ENCODE results near the gene KRTAP5-5.
A peak's percentile ranks its signal among the peaks of the same experiment; 100 is the strongest.
"Not testable (repeated sequence)": the region's sequence is repeated elsewhere in the genome, so short reads cannot be mapped to it uniquely, and the experiment has no call there.

KRTAP5-5 gene

DNA sequence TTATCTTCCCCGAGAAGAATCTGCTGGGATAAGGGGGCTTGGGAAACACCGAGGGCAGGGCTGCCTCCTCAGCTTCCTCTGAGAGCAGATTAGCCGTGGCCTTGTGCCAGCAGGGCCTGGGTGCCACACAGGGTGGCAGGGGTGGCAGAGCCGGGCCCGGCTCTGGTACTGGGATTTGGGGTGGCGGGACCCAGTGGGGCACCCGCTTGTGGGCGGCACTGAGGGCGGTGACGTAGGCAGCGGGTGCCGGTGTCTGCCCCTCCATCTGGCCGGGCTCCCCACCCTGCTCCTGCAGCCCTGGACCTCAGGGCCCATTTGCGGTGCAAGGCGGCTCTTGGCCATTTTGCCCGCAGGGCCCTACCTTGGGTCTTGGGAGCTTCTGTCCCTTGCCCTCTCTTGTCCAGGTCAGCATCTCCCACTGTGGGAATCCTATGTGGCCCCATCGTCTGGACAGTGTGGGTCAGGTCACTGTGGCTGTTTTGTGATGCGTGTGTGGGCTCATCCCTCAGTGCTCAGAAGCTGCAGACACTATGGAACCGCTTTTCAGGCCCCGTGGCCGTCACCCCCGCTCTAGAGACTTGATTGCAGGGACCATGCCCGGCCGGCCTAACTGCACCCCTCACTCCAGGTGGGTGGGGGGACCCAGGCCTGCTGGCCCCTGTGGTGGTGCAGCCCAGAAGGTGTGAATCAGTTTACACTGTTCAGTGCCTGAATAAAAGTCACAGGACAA is 37.7 kb downstream of the KRTAP5-5 start:
- Mint-ChIP-seq H3K4me1 (no peaks in the 10 kb centered on the region), H3K27ac (no peak overlapping the region), H3K27me3 (peaks cover 36 to 41% of the 10 kb centered on the region in 2 donors), H3K9me3 (no peaks in the 10 kb centered on the region), H3K4me3 (no peak overlapping the region), H3K36me3 (no peaks in the 10 kb centered on the region)
- ATAC-seq (replicated peaks) (no peak), DNase-seq (no peak)

DNA sequence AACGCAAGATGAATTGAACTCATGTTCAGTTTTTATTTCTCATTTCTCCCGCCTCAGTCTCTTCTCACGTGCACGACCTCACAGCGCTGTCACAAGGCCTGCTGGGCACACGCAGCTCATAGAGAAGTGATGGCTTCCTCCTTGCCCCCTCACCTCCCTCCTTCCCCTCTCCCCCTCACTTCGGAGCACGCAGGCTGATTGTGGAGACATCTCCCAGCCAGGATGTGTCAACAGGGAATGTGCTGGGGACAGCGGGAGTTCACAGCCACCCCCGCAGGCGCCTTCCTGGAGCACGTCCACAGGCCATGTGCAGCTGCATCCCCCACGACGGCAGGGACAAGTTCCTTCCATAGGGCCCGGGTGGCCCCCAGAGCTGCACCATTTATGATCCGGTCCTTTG is 38.3 kb downstream of the KRTAP5-5 start:
- Mint-ChIP-seq H3K27me3 (peaks cover 32 to 35% of the 10 kb centered on the region in 2 donors), H3K27ac (no peak overlapping the region), H3K4me3 (no peak overlapping the region), H3K36me3 (no peaks in the 10 kb centered on the region), H3K9me3 (no peaks in the 10 kb centered on the region), H3K4me1 (no peaks in the 10 kb centered on the region)
- no peak for DNase-seq
- ATAC-seq (replicated peaks) = no peak

DNA sequence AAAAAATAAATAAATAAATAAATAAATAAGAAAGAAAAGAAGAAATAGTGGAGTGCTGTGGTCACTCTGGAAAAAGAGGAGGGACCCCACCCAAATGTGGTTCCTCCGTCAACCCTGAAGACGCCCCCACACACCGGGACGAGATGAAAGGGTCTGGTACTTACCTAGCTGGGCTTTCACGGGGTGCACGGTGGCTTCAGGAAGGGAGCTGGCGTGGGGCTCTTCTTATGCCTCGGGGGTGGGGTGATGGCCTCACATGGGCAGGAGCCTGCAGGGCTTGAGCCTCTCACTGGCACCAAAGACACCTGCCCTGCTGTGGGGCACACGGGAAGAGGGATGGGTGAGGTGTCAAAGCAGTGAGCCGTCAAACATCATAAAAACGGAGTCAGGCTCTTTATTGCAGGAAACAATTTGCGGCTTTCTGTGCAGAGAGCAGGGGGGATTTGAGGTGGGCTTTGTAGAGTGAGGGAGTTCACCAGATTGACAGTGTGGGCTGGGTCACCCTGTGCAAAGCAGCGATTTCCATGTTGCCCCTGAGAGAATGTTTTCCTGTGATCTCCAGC is 39.4 kb downstream of the KRTAP5-5 start:
- no peak overlapping the region for H3K27ac Mint-ChIP-seq
- no peak for ATAC-seq (replicated peaks)

DNA sequence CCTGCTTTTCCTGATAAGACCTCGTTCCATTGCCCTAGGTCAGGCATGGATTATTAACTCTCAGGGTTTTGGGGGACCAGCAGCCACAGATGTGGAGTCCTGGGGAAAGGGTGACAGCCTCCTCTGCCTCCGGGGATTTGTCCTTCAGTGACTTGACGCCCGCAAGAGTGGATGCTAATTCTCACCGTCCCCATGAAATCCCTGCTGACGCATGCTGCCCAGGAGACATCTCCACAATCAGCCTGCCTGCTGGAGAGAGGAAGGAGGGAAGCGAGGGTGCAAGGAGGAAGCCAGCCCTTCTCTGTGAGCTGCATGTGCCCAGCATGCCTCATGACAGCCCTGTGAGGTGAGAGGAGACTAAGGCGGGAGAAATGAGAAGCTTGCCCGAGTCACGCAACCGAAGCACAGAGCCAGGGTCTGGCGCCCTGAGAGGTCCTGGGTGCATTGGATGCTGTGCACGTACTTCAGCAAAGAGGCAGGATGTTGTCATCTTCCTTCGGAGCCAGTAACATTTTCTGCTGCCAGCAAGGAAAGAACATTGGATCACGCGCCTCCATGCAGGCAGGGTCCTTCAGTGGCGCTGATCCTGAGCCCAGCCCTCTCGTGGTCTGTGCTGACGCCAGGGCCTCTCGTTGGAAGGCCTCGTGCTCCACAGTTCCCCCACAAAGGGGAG is 40.1 kb downstream of the KRTAP5-5 start:
- no peak overlapping the region for H3K4me3 Mint-ChIP-seq
- no peak for DNase-seq
- ATAC-seq (replicated peaks) = no peak
- H3K9me3 Mint-ChIP-seq = no peaks in the 10 kb centered on the region
- H3K27ac Mint-ChIP-seq = peak overlapping the region; percentile 56
- H3K4me1 Mint-ChIP-seq = no peaks in the 10 kb centered on the region
- peaks cover 32 to 42% of the 10 kb centered on the region in 2 donors for H3K27me3 Mint-ChIP-seq
- no peaks in the 10 kb centered on the region for H3K36me3 Mint-ChIP-seq

More for the DNA sequence above, 39.4 kb downstream of the KRTAP5-5 start:
- no peaks in the 10 kb centered on the region for H3K4me1 Mint-ChIP-seq
- H3K36me3 Mint-ChIP-seq = no peaks in the 10 kb centered on the region
- H3K27me3 Mint-ChIP-seq = peaks cover 32 to 35% of the 10 kb centered on the region in 2 donors
- DNase-seq = no peak
- H3K4me3 Mint-ChIP-seq = no peak overlapping the region
- no peaks in the 10 kb centered on the region for H3K9me3 Mint-ChIP-seq

DNA sequence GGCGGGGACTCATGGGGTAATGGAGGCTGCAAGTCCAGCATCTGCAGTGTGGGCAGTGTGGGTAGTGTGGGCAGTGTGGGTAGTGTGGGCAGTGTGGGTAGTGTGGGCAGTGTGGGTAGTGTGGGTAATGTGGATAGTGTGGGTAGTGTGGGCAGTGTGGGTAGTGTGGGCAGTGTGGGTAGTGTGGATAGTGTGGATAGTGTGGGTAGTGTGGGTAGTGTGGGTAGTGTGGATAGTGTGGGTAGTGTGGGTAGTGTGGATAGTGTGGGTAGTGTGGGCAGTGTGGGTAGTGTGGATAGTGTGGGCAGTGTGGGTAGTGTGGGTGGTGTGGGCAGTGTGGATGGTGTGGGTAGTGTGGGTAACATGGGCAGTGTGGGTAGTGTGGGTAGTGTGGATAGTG is 40.9 kb downstream of the KRTAP5-5 start:
- DNase-seq; ATAC-seq (replicated peaks); H3K9me3 Mint-ChIP-seq; H3K4me1 Mint-ChIP-seq; H3K4me3 Mint-ChIP-seq; H3K36me3 Mint-ChIP-seq: not testable (repeated sequence)
- peaks cover 28 to 44% of the 10 kb centered on the region in 2 donors for H3K27me3 Mint-ChIP-seq
- H3K27ac Mint-ChIP-seq = peak overlapping the region; percentile 56

DNA sequence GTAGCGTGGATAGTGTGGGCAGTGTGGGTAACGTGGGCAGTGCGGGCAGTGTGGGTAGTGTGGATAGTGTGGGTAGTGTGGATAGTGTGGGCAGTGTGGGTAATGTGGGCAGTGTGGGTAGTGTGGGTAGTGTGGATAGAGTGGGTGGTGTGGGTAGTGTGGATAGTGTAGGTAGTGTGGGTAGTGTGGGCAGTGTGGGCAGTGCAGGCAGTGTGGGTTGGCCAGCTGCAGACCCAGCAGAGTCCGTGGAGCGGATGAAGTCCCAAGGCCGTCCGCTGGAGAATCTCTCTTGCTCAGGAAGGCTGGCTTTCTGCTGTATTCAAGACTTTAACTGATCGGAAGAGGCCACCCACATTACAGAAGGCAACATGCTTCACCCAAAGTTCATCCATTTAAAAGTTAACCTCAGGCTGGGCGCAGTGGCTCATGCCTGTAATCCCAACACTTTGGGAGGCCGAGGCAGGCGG is 41.4 kb downstream of the KRTAP5-5 start:
- Mint-ChIP-seq H3K36me3 (no peaks in the 10 kb centered on the region), H3K27me3 (peaks cover 32 to 44% of the 10 kb centered on the region in 2 donors), H3K9me3 (no peaks in the 10 kb centered on the region), H3K4me3 (no peak overlapping the region), H3K27ac (no peak overlapping the region), H3K4me1 (no peaks in the 10 kb centered on the region)
- no peak for ATAC-seq (replicated peaks)
- DNase-seq = no peak

DNA sequence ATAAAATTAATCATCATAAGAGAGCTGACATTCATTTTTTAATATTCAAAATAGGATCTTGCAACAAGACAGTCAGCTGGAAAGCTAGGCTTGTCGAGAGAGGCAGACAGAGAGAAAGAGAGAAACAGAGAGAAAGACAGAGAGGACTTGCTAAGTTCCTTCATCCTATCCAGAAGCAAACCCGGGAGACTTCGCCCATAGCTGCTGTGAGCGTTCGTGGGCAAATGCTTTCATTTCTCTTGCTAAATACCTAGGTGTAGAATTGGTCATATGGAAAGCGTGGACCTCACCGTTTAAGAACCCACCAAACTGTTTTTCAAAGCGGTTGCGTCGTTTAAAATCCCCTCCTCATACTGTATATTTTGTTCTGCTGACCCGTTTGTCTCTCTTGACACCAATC is 42.1 kb downstream of the KRTAP5-5 start:
- Mint-ChIP-seq H3K36me3 (no peaks in the 10 kb centered on the region), H3K9me3 (no peaks in the 10 kb centered on the region), H3K4me3 (no peak overlapping the region), H3K27ac (no peak overlapping the region), H3K27me3 (peaks cover 34 to 45% of the 10 kb centered on the region in 2 donors), H3K4me1 (no peaks in the 10 kb centered on the region)
- no peak for DNase-seq
- ATAC-seq (replicated peaks) = no peak

DNA sequence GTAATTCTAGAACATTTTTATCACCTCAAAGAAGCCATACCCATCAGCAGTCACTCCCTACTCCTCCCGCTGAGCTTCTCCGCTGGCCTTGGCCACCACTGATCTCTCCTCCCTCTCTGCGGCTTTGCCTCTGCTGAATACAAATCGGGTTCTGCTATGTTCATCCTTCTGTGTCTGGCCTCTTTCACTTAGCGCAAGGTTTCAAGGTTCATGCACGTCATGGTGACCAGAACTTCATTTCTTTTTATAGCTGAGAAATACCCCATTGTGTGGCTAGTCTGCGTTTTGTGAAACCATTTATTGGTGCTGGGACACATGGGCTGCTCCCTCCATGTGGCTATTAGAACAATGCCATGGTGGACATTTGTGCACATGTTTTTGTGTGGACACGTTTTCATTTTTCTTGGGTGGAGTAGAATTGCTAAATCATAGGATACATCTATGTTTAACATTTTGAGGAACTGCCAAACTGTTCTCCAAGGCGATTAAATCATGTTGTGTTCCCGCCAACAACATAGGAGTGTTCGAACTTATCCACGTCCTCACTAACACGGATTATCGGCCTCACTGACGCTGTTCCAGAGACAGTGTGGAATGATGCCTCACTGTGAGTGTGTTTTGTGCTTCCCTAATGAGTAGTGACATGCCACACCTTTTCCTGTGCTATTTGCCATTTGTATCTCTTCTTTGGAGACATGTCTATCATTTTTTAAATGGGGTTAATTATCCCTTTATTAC is 43.2 kb downstream of the KRTAP5-5 start:
- H3K9me3 Mint-ChIP-seq = no peaks in the 10 kb centered on the region
- DNase-seq (no peak), ATAC-seq (replicated peaks) (no peak)
- peaks cover 41 to 50% of the 10 kb centered on the region in 2 donors for H3K27me3 Mint-ChIP-seq
- no peak overlapping the region for H3K27ac Mint-ChIP-seq
- H3K36me3 Mint-ChIP-seq = no peaks in the 10 kb centered on the region
- no peaks in the 10 kb centered on the region for H3K4me1 Mint-ChIP-seq
- no peak overlapping the region for H3K4me3 Mint-ChIP-seq

DNA sequence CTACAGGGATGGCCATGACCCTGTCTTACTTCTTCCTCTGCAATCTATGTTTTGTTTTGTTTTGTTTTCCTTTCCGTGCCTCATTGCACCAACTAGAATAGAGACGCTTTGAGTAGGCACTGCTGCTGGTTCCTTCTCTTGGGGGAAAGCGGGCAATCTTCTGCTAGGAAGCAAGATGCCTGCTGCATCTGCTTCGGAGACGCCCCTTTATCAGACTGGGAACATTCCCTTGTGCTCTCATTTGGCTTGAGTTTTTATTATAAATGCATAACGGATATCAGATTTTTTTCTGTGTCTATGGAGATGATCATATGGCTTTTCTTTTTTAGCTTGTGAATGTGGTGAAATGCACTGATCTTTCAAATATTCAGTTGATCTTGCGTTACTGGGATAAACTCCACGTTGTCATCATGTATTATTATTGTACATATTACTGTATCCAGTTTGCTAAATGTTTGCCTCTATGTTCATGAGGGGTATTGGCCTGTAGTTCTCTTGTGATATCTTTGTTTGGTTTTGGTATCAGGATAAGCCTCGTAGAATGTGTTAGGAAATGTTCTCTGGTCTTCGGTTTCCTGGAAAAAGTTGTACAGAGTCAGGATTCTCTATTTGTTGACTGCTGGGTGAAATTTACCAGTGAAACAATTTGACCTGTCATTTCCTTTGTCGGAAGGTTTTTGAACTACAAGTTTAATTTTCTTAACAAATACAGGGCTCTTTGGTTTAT is 44.0 kb downstream of the KRTAP5-5 start:
- no peak overlapping the region for H3K27ac Mint-ChIP-seq
- ATAC-seq (replicated peaks) (no peak), DNase-seq (no peak)
- H3K4me1 Mint-ChIP-seq = no peaks in the 10 kb centered on the region
- no peak overlapping the region for H3K4me3 Mint-ChIP-seq
- H3K36me3 Mint-ChIP-seq = no peaks in the 10 kb centered on the region
- peaks cover 36 to 45% of the 10 kb centered on the region in 2 donors for H3K27me3 Mint-ChIP-seq
- H3K9me3 Mint-ChIP-seq = no peaks in the 10 kb centered on the region

DNA sequence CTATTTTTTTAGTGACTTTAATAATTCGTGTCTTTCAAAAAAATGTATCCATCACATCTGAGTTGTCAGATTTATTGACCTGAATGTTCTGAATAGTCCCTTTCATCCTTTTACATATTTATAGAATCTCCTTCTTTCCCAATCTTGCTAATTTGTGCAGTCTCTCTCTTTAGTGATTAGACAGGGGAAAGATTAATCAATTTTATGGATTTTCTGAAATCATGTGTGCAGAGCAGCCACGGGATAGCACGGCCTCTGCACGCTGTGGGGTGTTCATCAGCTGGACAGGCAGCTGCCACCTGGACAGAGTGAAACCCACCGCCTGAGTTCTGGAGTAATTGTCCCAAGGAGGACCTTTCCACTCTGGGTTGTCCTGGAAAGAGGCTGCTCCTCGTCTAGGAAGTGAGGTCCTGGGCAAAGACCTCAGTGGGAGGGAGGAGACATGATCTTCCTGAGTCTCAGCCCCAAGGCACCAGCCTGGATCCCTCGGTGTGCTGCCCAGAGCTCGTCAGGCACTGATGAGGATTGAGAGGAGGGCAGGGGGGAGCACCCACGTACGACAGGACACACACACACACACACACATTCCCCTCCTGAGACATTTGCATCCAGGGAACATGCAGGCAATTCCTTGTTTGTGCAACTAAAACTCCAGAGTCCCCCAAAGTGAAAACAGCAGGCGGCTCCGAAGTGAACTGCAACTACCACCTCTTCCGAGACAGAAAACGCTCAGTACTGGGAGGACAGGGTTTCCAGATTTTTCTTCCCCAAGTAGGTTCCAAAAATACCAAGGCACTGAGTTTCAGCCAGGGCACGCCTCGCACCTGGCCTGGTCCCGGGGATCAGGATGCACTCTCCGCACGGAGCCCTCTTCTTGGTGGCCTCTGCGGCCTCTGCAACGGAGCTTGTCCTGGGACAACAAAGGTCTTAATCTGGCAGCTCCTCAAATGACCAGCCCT is 44.9 kb downstream of the KRTAP5-5 start:
- H3K9me3 Mint-ChIP-seq = no peaks in the 10 kb centered on the region
- peaks cover 31 to 37% of the 10 kb centered on the region in 2 donors for H3K27me3 Mint-ChIP-seq
- H3K27ac Mint-ChIP-seq = no peak overlapping the region

DNA sequence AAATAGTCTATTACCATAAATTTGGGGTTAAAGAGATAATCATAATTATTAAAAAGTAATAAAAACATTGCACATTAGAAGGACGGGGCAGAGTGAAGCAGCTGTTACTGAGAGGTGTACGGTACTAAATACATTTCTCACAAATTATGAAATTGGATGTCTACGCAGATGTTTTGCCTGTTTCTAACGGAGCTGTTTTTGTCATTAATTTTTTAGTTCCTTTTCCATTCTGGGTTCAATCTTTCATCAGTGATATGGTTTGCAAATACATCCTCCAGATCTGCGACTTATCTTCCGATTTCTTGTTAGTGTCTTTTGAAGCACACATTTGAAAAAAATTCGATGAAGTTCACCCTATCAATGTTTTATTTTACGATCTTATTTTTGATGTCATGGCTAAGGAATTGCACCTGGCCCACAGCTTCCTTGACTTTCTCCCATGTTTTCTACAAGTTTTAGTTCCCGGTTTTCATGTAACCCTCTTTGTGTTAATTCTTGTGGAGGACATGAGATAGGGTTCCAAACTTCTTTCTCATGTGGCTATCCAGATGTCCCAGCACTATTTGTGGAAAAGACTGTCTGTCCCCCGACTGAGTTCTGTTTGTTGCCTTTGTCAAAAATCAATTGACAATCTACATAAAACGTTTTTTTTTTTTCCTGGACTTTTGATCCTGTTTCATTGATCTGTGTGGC is 46.1 kb downstream of the KRTAP5-5 start:
- Mint-ChIP-seq H3K27me3 (peaks cover 26 to 30% of the 10 kb centered on the region in 2 donors), H3K4me1 (no peaks in the 10 kb centered on the region), H3K27ac (no peak overlapping the region), H3K4me3 (no peak overlapping the region), H3K9me3 (no peaks in the 10 kb centered on the region), H3K36me3 (no peaks in the 10 kb centered on the region)
- DNase-seq = no peak
- ATAC-seq (replicated peaks) = no peak

More for the DNA sequence above, 44.9 kb downstream of the KRTAP5-5 start:
- no peaks in the 10 kb centered on the region for H3K36me3 Mint-ChIP-seq
- ATAC-seq (replicated peaks) (no peak), DNase-seq (no peak)
- no peaks in the 10 kb centered on the region for H3K4me1 Mint-ChIP-seq
- no peak overlapping the region for H3K4me3 Mint-ChIP-seq

DNA sequence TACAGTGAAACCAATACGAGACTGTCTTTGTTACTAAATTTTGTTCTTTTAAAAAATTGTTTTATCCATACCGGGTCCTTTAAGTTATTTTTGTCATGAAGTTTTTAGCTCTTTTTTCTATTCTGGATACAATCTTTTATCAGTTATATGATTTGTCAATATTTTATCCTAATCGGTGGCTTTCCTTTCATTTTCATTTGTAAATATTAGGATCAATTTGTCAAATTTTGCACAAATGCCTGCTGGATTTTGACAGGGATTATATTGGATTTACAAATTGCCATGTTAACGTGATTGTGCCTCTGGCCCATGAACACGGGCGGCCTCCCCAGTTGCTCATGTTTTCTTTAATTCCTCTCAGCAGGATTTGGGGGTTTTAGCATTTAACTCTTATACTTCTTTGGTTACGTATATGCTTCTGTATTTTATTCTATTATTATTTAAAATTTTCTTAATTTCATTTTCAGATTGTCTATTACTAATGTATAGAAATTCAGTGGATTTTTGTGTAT is 46.7 kb downstream of the KRTAP5-5 start:
- H3K27ac Mint-ChIP-seq = no peak overlapping the region

More for the DNA sequence above, 46.7 kb downstream of the KRTAP5-5 start:
- Mint-ChIP-seq H3K27me3 (peaks cover 22 to 33% of the 10 kb centered on the region in 2 donors), H3K36me3 (no peaks in the 10 kb centered on the region), H3K4me3 (no peak overlapping the region), H3K4me1 (no peaks in the 10 kb centered on the region), H3K9me3 (no peaks in the 10 kb centered on the region)
- ATAC-seq (replicated peaks) = no peak
- DNase-seq = no peak

All from stimulated activated naive B cell treated with anti-CD40 and anti-IgM and Interleukin-4, amounts not matched to agents 10 μg/mL and 1 μg/mL and 100 μg/mL, for 72 hours (primary cell).